Nucleus accumbens (tissue), 56 donors: Measurements from ENCODE around the gene AHNAK2.

ENCODE experiments used
- DNase-seq, 56 donors: peaks; one replicate each; lab custom pipeline; 2025; lab: John Stamatoyannopoulos, UW

The AHNAK2 gene

DNA sequence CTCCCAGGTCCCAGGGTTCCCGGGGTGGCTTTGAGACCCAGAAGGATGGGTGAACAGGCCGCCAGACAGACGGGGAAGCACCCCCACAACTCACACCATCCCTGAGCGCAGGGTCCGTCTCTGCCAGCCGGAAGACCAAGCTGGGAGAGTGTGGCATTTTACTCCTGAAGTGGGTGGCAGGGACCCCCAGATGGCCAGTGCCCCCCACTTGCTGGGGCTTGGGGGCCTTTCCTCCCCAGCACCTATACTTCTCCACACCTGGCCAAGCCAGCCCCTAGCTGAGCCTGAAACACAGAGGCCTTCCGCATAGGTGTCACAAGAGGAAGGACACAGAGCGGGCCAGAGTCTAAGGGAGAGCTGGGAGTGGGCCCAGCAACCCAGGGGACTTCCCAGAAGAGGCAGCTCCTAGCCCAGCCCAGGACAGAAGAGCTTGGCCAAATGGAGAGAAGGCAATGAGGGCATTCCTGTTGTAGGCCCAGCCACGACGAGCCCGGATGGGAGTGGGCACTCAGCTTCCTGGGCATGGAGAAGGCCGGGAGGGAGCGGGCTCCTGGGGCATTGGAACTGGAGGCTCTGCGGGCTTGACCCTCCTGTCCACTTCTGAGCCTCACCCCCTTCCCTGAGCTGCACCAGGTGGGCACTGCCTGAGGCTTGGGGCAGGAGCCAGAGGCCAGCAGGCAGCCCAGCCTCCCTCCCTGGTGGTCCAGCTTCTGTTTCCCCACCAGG, 3.3 kb downstream of the AHNAK2 start:
- no peak for DNase-seq

DNA sequence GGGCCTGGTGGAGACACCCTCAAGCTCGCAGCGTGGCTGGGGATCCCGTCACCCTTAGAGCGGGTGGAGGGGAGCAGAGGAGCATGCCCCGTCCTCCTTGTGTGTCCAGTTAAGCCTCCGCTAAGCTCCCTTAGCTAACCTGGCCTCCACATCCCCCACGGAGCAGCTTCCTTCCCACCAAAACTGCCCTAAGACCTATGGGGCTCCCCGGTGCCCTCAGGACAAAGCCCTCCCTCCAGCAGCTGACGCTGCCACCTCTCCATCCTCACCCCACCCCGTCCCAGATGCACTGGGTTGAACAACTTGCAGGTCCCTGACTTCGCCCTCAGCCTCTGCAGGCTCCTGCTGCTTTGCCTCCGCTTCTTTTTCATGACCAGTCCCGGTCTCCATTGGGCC, 4.0 kb downstream of the AHNAK2 start:
- DNase-seq = no peak

DNA sequence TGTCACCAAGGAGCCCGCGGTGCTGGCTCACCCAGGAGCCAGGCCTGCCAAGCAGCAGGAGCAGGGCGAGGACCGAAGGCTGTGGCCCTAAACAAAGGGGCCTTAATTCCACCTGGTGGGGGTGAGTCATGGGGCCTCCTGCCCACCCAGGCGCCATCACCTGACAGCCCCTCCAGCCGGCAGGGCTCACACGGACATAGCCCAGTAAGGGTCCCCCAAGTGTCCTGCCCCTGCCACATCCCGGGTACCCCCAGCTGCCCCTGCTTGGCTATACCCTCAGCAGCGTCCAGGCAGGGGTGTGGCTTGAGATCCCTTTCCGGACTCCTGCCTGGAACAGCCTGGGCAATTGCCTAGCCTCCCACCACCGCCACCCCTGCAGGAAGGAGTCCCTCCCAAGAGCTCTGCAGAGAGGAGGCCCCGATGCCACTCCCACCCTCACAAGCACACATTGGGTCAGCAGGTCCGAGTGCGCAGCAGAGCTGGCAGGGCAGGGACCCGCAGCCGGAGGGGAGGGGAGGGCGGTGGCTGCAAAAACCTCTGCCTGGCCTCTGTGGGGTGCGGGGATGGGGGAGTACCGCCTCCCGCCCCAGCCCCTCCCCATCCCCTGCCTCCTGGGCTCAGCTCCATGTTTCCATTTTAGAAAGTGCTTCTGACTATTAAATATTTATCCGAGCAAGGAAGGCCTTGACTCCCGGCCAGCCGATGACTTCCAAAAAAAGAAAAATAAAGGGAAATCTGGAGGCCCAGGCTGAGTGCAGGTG, 4.6 kb downstream of the AHNAK2 start:
- peak in 6 of 56 donors; percentile 15 to 53 (median 36) for DNase-seq

GRCh38 chr14:104973135-104973384, 5.1 kb downstream of the AHNAK2 start:
- peak in 5 of 56 donors; percentile 14 to 70 (median 46) for DNase-seq

- DNase-seq = no peak
Observed at GRCh38 chr14:104972301-104973134, 5.7 kb downstream of the AHNAK2 start.

GRCh38 chr14:104971447-104972240, 6.5 kb downstream of the AHNAK2 start:
- no peak for DNase-seq

DNA sequence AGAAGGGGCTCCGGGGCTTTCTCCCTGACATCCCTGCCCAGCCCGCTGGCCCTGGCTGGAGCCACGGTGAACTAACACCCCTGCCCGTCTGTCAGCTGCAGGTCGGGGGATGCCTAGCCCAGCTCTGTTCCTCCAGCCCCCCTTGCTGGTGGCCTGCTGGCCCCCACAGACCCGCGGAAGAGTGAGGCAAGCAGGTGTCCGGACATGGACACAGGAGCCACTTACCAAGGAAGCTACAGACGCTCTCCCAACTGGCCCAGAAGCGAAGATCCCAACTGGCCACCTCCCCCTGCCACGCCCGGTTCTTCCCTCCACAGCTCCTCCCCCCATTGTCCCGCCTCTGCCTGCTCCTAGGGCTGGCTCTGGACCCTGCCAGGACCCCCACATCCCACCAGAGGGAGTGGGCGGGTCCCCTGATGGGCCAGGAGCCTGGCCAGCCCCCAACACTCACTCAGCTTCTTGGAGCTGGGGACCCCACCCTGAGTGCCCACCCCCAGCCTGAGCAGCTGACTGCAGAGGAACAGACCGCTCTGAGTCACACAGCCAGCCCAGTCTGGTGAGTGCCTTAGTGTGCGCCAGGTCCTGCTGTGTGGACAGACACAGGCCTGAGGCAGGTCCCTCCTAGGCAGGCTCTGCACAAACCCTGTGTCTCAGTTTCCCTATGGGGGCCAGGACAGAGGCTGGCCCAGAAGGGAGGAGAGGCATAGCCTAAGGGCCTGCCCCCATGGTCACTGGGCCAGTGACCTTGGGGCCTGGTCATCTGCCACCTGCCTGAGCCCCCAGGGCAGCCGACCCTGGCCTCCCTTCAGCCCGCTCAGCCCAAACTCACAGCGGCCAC, 7.7 kb downstream of the AHNAK2 start:
- no peak for DNase-seq

DNA sequence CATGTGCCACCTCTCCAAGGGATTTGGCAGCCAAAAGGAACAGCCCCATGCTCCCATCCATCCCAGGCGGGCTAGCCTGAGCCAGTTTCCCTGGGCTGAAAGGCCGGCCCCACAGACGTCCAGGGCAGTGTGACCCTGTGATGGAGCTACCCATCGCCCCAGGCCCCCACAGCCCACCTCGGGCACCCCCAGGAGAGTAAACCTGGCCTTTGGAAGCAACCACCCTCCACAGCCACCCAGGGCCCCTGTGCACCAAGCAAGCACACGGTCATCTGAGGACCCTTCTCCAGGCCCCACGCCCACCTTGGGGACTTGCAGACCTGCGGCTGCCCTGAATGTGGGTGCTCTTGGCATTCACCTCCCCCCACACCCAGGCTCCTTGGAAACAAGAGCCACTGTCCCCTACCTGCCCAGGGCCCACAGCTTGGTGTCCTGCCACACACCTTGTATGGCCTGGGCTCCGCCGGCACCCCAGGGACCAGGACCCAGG, 8.4 kb downstream of the AHNAK2 start:
- DNase-seq = no peak

GRCh38 chr14:104968541-104969401, 9.4 kb downstream of the AHNAK2 start:
- DNase-seq = no peak

DNA sequence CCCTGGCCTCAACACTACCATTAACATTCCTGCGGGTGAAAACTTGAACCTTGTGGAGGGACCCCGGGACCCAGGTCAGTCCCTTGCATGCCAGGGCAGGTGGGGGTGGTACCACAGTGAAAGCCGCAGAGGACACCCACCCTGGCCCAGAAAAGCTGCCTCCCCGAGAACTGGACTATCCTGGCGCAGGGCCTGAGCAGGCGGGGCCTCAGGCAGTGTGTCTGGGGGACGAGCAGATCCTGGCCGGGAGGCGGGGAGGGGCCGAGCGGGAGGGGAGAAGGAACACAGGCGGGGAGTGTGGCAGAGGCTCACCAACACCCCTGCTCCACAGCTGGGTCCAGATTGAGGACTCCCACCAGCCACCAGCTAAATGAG, 10.0 kb downstream of the AHNAK2 start:
- peak in 1 of 56 donors; percentile 30 for DNase-seq

GRCh38 chr14:104967386-104968152, 10.6 kb downstream of the AHNAK2 start:
- DNase-seq = no peak

DNA sequence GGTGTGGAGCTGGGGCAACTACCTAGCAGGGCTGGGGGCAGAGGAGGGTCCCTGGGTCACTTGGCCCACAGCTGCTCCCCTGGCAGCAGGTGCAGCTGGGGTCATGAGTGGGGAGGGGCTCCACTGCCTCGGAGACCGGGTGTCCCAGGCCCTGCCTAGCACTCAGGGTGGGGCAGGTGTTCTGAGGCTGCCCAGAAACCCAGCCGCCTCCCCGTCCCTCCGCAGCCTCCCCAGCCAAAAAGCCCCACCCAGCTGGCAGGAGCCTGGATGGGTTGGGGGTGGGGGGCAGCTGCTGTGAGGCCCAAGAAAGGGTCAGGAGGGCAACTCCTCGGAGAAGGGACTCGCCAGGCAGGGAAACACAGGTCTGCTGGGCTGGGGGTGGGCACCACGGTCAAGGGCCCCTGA, 11.2 kb downstream of the AHNAK2 start:
- DNase-seq = no peak

DNA sequence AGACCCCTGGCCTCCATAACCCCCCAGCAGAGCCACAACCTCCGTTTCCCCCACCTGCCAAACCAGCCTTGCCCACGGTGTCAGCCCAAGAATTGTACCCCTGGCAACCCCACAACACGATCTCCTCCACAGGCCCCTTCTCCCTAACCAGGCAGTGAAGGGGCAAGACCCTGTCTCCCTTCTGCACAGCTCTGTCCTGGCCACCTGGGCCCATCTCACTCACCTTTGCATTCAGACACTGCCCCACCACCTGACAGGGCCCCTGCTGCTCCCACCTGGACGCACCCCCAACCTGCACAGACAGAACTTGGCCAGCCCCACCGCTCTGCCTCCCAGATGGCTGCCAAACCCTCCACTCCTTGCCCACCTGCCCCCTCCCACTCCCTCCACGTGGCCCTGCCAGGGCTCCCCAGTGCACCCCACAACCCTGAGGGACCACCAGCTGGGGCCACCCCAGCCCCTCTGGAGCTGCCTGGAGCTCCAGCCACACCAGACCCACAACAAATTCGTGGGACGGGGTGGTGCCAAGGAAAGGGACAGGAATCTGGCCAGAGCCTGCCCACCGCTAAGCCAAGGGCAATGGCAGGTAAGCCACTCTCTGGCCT, 11.8 kb downstream of the AHNAK2 start:
- no peak for DNase-seq

DNA sequence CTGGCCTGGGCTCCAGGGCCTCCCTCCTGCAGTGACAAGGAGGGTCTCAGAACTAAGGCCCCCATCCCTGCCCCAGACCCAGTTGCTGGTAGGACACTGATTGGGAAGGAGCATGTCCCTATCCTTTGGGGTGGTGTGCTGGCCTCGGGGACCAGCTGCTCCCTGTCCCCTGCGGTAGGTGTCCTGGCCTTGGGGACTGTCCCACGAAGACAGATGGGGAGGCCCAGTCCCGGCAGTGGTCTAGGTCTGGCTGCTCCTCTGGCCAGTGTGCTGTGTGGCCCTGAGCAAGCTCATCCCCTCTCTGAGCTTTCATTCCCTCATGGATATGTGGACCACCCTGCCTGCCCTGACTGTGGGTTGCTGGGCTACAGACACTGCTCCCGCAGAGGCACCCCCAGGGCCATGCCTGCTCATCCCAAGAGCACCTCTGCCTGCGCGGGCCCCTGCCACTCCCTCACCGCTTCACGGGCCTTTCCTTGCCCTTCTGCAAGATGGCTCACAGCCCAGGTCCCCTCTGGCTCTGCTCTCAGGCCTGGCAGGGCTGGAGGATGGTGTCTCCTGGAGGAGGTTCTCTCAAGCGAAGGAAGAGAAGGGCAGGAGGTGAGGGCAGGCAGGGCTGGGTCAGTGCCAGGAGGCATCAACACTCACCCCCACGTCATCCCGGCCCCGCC, 12.5 kb downstream of the AHNAK2 start:
- no peak for DNase-seq

DNA sequence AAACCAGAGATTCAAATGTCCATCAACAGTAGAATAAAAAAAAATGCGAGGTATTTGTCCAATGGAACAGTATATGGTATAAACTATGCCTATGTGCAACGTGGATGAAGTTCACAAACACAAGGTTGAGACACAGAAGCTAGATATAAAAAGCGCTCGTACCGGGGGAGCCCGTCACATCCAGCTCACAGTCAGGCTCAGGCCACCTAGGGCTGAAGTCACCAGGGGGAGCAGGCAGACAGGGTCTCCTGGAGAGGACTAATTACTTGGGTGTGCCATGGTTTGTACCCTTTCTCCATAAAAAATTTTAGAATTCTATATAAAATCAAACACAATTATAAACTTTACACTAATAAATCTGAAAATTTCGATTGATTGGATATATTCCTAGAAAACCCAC, 13.6 kb downstream of the AHNAK2 start:
- no peak for DNase-seq

DNA sequence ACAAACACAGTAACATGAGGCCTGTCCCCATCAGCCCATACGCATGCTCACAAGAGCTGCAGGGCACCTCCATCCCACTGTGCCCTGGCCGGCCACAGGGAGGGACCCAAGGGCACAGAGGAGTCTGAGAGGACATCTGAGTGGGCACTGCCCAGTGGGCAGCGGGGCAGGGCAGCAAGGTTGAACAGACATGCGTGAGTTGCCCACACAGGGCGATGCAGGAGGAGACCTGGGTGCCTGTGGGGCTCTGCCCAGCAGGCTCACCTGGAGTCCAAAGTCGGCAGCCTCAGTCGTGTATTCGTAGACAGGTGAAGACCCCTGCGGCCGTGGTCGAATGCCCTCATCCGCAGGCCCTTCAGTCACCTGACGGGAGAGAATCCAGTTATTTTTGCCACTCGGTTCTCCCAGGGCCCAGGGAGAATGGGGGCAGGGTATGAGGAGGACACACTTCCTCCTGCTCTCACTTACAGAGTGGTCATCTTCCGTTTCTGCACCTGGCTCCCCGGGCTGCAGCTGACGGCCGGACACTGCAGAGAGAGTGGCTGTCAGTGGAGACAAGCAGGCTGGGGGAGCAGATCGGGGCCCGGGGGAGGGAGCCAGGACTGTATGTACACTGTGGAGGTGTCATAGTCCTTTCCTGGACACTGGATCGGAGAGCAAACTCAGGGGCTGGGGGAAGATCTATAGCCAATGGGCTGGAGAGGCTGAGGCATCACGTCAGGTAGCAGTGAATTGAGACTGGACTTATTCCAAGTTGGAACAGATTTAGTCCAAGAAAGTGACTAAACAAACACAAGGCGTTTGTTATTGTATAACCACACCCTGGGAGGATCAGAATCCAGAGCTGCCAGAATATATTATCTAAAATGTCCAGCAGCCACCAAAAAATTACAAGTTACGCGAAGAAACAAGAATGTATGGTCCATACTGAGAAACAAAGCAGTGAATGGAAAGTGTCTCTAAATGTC, 20.7 kb downstream of the AHNAK2 start:
- DNase-seq = no peak
